Measurements from ENCODE around the gene ISG20.

DNA sequence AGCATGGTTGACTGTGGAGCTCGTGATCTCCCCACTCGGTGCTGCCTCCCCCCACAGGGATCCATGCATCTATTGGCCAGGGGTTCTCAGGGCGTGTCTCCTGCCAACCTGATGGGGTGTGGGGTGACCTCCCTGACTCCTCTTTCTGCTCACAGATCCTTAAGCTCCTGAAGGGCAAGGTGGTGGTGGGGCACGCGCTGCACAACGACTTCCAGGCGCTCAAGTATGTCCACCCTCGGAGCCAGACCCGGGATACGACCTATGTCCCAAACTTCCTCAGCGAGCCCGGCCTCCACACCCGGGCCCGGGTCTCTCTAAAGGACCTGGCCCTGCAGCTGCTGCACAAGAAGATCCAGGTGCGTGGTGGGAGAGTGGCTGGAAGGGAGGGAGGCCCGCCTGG lies 9.7 kb upstream of the ISG20 start:
- no peak for TF ChIP-seq EZH2 (IDR thresholded peaks at IDR 0.05; ENCODE audit: insufficient read depth, poor library complexity, severe bottlenecking)
- TF ChIP-seq EZH2phosphoT487 (IDR thresholded peaks at IDR 0.05; ENCODE audit: insufficient read depth, low read depth), result no peak

Data from GM23248 (cell line).